NCI-H2196 treated with DMSO at 0.1 percent for 48 hours (cell line): ENCODE data around the gene TMEM30B.
"Not testable (repeated sequence)": the region's sequence is repeated elsewhere in the genome, so short reads cannot be mapped to it uniquely, and the experiment has no call there.

Experiments
- DNase-seq: peaks from one replicate; lab custom pipeline; 2025; ENCODE audit not compliant: unreplicated experiment; lab: John Stamatoyannopoulos, UW

The TMEM30B gene, protein sequence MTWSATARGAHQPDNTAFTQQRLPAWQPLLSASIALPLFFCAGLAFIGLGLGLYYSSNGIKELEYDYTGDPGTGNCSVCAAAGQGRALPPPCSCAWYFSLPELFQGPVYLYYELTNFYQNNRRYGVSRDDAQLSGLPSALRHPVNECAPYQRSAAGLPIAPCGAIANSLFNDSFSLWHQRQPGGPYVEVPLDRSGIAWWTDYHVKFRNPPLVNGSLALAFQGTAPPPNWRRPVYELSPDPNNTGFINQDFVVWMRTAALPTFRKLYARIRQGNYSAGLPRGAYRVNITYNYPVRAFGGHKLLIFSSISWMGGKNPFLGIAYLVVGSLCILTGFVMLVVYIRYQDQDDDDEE

DNA sequence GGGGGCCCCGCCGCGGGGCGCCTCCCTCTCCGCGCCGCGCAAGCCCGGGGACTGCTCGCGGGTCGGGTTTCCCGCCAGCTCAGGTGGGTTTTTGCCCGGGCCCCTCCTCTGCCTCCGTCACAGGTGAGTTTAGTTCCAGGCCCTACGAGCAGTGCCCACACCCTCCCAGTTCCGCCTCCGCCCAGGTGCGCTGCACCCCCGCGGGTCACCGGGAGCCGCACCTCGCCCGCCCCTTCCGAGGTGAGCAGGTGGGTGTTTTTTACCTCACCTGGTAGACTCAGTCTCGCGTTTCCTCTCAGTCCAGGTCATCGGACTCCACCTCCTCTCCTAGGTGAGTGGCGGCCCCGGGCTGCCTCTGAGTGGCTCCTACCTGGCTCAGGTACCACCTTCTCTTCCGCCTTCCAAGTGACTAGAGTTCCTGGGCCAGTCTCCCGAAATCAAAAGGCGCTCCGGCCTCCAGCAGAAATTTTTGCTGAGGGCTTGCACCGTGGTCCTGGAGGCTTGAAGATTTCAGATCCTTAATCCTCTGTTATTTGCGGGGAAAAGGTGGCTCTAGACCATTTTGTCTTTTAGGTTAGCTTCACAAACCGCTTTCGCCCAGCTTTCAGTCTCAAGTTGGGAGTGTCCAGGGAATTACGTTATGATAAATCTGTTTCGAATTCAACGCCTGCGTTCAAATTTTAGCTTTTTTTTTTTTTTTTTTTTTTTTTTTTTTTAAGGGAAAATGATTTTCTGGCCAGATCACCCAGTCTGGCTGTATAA, at the start of gene TMEM30B:
Gene TMEM30B, minus strand, starts transcription at position 153 of the 762 bp plus-strand sequence. CDS start 191 bp downstream, outside the sequence.
- peak; percentile 80 for DNase-seq

DNA sequence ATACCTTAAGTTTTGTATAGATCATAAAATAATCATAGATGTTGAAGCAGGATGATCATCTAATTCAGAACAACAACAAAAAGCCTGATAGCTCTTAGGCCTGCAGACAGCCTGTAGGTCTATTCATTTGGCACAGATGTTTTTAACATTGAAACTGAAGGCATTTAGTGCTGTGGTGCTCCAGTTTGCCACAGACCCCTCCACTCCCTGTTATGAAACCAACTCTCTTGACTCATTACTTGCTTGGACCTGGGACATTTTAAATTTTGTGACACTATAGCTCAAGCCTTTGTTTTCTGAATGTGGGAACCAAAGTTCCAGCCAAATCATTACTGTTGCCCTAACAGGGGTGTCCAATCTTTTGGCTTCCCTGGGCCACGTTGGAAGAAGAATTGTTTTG, 49.4 kb upstream of the TMEM30B start:
- no peak for DNase-seq

DNA sequence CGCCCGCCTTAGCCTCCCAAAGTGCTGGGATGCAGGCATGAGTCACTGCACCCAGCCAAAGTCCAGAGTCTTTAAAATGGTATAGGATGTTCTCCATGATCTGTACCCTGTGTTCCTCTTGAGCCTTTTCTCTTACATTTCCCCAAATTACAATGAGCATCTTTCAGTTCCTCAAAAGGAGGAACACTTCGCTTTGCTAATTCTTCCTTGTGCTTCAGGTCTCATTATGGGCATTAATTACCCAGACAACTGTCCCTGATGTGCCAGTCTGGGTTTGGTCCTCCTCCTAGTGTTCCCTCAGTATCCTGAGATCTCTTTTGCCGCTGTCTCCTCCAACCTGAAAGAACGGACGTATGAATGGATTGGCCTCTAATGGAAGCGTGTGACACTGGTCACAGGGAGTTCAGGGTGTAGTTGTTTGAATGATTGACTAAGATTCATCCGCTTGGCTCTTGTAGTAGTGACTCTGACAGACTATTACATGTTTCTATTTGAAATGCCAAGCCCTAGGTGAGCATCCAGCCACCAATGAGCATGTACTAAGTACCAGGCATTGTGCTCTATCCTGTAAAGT, 48.4 kb upstream of the TMEM30B start:
- no peak for DNase-seq

DNA sequence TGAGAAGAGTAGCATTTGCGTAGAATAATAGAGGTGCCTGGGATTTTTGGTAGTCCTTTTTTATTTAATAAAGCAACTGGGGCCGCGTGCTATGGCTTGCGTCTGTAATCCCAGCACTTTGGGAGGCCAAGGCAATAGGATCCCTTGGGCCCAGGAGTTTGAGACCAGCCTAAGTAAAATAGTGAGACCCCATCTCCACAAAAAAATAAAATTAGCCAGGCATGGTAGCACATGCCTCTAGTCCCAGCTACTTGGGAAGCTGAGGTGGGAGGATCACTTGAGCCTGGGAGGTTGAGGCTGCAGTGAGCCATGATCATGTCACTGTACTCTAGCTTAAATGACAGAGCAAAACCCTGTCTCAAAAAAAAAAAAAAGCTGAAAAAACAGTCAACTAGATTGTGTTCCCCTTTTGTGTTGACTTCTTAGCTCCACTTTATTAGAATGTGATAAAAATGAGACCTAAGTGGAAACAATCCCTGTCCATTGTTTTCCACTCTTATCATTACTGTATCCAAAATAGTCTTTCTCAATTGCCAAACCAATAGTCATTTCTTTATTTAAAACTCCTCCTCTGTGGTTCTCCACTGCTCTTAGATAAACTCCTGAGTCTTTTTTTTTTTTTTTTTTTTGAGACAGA, 47.6 kb upstream of the TMEM30B start:
- DNase-seq: no peak

DNA sequence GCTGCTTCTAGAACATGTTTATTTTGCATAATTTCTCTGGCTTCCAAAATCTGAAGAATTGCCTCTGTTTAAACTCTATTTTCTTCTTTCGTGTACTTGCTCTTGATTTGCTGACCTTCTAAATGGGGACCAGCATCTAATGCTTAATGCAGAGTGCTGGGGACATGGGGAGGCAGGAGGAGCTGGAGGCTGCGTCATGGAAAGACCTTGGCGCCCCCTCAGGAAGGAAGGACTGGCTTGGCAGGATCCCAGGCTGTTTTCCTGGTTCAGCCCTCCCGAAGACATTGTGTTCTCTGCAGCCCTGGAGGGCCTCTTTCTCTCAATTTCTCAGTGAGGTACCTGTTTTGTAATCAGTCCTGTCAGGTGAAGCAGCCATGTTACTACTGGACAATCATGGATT, 45.7 kb upstream of the TMEM30B start:
- no peak for DNase-seq

DNA sequence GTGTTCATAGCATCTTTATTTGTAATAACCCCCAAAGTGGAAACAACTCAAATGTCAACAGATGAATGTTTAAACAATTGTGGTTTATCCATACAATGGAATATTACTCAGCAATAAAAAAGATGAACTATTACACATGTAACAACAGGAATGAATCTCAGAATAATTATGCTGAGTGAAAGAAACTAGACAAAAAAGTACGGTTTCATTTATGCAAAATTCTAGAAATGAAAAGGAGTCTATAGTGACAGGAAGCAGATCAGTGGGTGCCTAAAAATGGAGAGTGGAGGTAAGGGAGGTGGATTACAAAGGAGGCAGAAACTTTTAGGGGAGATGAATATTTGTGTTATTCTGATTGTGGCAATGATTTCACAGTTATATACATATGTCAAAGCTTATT, 45.0 kb upstream of the TMEM30B start:
- DNase-seq: no peak

DNA sequence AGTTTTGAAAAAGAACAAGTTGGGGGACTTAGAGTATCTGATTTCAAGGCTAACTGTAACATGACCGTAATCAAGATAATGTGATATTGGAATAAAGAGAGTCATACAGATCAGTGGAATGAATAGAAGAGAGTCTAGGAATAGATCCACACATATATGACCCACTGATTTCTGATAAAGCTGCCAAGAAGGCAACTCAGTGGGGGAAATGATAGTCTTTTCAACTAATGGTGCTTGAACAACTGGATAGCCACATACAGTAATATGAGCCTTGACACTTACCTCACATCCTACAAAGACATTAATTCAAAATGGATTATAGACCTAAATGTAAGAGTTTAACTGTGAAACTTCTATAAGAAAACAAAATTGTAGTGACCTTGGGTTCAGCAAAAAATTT, 44.0 kb upstream of the TMEM30B start:
- no peak for DNase-seq

DNA sequence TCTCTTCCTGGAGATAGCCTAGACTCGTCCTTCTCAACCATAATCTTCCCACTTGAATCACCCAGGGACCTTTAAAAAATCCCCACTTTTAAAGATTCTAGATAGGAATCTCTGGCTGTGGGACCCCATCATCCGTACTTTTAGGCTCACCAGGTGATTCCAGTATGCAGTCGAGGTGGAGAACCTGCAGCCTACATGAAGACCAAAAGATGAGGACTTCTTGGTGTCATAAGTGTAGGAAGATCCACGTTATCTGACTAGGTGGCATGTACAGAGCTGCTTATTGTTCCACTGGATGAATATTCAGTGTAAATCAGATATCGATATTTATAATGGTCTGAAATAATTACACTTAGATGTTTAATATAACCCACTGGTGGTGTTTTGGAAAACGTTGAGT, 42.8 kb upstream of the TMEM30B start:
- no peak for DNase-seq

DNA sequence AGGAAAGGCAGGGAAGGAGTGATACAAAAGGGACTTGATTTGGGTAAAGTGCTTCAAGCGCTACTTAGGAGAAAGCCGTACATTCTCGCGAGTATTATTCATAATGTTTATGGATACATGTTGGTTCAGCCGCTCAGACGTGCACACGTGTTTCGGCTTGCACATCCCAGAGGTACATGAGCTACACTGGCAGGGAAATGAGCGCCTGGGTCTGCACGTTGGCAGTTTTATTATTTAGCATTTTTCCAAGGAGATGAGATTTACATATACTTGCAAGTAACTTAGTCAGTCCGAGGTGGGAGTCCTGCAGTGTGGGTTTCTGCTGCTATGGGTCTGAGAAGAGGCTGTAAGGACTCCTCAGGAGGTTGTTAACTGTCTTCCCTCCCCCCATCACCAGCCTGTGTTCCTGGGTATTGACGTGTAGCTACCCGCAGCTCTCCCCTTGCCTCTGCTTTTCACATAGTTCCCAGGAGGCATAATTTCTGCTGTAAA, 41.7 kb upstream of the TMEM30B start:
- no peak for DNase-seq

DNA sequence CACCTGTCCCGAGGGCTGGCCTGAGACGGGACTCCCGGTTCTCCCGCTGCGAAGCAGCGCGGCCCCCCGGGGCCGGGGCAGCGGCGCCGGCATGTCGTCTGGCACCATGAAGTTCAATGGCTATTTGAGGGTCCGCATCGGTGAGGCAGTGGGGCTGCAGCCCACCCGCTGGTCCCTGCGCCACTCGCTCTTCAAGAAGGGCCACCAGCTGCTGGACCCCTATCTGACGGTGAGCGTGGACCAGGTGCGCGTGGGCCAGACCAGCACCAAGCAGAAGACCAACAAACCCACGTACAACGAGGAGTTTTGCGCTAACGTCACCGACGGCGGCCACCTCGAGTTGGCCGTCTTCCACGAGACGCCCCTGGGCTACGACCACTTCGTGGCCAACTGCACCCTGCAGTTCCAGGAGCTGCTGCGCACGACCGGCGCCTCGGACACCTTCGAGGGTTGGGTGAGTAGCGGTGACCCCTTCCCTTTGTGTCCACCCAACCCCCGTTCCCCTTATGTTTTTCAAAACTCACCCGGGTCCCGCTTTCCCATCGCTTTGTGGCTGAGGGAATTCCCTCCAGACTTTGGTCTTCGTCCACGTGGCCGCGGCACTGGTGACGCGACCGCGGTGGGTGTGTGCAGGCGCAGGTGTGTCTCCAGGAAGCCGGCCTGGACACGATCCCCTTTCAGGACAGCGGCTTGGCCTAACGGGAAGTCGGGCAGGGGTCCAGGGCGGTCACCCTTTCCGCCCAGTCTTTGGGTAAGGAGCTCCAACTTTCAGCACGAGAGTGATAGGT, 41.1 kb upstream of the TMEM30B start:
- DNase-seq: no peak

DNA sequence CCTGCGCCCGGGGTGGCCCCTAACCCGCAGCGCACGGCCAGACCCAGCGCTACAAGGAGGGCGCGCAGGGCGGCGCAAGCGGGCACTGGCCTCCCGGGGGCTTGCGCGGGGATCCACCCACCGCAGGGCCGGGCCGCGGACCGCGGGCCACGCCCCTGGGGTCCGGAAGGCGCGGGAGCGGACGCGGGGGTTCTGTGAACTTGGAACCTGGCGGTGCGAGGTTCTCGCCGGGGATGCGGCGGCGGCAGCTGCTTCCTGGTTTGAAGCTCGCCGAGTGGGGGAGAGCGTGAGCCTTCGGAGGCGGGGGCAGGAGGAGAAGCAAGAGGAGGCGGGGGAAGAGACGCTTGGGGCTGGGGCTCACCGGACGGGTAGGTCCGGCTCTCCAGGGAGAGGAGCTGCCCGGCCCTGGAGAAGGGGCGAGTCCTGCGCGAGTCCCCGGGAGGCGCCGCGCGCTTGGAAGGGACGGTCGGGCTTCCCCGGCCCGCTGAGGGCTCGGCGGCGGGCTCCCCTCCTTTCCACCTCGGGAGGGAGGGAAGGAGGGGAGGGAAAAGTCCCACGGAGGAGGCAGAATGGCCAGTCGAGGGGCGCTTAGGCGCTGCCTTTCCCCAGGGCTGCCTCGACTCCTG, 40.4 kb upstream of the TMEM30B start, which contains the start of gene PRKCH:
Gene PRKCH, plus strand, starts transcription at position 195 of the 626 bp plus-strand sequence. CDS start 523 bp downstream, outside the sequence.
- DNase-seq: peak; percentile 77

DNA sequence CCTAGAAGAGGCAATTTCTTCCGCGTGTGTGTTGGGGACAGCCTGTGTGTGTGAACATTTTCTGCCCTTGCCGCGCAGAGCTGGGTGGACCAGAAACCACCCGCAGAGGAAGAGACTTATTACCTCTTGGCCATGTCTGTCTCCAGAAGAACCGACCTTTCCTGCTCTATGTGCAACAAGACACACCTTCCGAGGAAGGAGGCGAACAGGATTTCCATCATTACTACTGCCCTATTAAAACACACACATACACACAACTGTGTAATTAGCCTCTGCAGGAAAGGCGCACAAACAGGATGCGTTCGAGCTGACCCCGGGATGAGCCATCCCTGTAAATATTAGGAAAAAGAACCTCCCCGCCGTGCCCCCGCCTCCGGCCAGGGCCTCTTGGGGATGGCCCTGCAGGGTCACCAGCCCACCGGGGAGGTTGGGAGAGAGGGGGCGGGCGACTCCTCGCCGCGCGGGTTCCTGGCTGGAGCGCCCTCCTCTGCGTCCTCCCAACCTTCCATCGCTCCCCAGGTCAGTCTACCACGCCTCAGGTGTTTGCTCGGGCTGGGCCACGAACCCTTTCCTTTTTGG, 39.8 kb upstream of the TMEM30B start:
- no peak for DNase-seq

DNA sequence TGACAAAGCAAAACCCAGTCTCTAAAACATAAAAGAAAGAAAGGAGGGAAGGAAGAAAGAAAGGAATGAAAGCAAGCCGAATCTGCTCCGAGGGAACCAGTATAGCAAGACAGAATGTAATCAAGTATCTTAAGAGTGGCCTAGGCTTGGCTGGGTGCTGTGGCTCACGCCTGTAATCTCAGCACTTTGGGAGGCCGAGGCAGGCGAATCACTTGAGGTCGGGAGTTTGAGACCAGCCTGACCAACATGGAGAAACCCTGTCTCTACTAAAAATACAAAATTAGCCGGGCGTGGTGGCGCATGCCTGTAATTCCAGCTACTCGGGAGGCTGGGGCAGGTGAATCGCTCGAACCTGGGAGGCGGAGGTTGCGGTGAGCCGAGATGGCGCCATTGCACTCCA, 39.0 kb upstream of the TMEM30B start:
- not testable (repeated sequence) for DNase-seq

DNA sequence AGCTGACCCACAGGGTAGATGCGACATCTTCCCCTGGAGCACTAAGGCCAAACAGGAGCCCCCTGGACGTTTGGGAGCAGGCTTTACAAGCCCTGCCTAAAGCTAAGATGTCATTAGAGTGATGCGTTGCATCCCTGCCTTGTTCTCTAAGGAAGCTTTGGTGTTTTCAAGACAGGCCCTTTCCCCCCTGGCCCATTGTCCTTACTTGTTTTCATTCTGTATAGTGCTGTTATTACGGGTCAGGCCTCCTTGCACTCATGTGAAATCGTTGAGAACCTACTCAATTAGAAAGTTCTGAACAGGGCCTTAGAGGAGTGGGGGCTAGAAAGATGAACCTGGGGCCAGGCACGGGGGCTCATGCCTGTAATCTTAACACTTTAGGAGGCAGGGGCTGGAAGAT, 38.6 kb upstream of the TMEM30B start:
- no peak for DNase-seq

DNA sequence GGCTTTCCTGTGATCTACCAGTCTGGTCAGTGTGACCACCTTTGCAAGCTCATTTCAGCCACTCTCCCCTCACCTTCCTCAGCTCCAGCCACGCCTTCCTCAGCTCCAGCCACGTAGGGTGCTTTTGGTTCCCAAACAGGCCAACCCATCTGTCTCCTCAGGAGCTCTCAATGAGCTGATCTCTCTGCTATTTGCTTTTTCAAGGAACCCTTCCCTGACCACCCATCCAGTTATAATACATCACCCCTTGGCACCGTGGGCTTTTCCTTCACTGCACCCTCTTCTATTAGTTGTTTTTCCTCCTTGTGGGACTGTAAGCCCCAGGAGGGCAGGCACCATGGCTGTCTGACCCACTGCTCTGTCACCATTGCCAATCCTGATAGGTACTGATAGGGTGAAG, 37.9 kb upstream of the TMEM30B start:
- no peak for DNase-seq

DNA sequence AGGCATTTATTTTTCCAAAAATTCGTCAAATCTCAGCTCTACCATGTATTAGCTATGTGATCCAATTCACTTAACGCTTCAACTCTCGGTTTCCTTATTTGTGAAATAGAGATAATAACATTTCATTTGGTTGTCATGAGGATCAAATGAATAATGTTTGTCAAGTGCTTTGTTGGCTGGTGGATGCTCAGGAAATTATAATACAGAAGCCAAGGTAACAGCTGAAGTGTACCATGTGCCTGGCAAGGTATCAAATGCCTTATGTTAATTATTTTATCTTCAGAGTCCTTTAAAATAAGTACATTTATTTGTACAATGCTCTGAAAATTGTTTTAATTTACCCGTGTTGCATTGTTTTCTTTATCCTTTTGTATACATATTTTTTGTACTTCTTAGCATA, 34.2 kb upstream of the TMEM30B start:
- DNase-seq: no peak

DNA sequence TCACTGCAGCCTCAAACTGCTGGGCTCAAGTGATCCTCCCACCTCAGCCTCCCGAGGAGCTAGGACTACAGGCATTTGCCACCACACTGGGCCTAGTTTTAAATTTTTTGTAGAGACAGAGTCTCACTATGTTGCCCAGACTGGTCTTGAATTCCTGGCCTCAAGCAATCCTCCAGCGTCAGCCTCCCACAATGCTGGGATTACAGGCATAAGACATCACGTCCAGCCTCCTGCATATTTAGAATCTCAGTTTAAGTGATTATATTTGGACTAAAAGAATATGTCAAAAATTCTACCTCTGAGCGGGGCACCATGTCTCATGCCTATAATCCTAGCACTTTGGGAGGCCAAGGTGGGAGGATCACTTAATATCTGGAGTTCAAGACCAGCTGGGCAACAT, 27.6 kb upstream of the TMEM30B start:
- not testable (repeated sequence) for DNase-seq

DNA sequence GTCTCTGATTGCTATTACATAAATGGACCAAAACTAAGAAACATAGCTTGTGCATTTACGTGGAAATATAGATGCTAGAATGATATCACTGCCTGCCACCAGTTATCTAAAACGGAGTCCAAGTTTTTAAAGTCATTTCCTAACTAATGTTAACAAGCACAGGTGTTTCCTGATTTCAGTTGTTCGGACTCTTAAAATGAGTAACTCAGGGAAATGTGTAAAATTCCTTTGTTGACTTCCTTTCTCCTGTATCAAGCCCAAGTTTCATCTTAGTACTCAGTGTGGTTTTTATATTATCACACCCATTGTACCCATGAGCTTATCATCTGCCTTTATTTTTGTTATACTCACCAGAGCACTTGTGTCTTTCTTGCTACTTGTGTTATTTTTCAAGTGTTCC, 27.1 kb upstream of the TMEM30B start:
- DNase-seq: no peak

DNA sequence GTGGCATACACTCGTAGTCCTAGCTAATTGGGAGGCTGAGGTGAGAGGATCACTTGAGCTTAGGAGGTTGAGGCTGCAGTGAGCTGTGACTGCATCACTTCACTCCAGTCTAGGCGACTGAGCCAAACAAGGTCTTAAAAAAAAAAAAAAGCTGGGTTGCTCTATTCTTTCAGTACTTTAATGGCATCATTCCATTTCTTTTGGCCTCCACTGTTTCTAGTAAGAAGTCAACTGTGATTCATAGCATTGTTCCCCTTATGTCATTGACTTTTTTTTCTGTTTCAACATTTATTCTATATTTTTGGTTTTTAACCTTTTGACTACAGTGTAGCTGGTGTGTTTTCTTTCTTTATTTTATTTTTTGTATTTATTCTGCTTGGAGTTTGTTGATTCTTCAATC, 23.6 kb upstream of the TMEM30B start:
- DNase-seq: no peak

DNA sequence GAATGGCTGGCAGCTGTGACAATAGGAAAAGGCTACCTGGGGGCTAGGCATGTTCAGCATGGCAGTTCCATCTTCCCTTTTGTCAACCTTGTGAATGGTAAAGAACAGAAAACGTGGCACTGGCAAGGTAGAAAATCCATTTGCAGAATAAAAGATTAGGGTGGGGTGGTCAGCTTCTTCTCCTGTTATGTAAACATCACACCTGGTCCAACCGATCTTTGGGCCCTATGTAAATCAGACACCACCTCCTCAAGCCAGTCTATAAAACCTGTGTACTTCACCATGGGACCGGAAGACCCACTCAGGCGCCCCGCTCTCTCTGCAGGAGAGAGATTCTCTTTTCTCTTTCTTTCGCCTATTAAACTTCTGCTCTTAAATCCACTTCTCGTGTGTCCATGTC, 19.6 kb upstream of the TMEM30B start:
- no peak for DNase-seq
